ENCODE data around the gene IFFO2. TPM values are rescaled to one million over a fixed set of nuclear protein-coding genes. Genes with fewer than 3 reads are reported as not detected.

Gene IFFO2
- total and polyA plus RNA-seq, 2 of the 13 experiments (the other 11 are each of a cell fraction or from before 2014, with no cell fraction given), result 7.3 to 16.7 TPM

GRCh38 chr1:18919956-18920355, 36.5 kb downstream of the IFFO2 start:
- Histone ChIP-seq H3K79me2 (ENCODE audit: insufficient read depth, low read length) (peaks cover 10% of the 10 kb centered on the region), H3K9ac (ENCODE audit: insufficient read depth, low read depth, low read length) (no peak overlapping the region), H3K27ac (ENCODE audit: extremely low read length, insufficient read depth, low read length) (no peak overlapping the region), H3K9me3 (ENCODE audit: low read length) (no peaks in the 10 kb centered on the region), H3K4me2 (ENCODE audit: low read depth, low read length) (no peak overlapping the region), H3K4me3 (replicated peaks in 1 of 3; ENCODE audit: insufficient read depth in 1 of 3, low read depth in 2 of 3, low read length in 3 of 3) (no peak overlapping the region), H3K4me1 (ENCODE audit: insufficient read depth, low read length) (peaks cover 32% of the 10 kb centered on the region), H3K27me3 (ENCODE audit: control insufficient read depth in 1 of 2, insufficient read depth in 2 of 2, low read length in 2 of 2) (no peaks in the 10 kb centered on the region), H2AFZ (ENCODE audit: low read length) (no peak overlapping the region), H3K36me3 (replicated peaks in 1 of 2; ENCODE audit: control insufficient read depth in 1 of 2, insufficient read depth in 2 of 2, low read length in 2 of 2) (peaks cover 17 to 55% of the 10 kb centered on the region in 2 experiments; a peak in 4 of 5 replicates), H4K20me1 (ENCODE audit: insufficient read depth, low read length) (no peaks in the 10 kb centered on the region; the same call in 1 of the 2 replicates)
- intact Hi-C loops (cut with micrococcal nuclease; ENCODE audit: unreplicated experiment) (no loop called here), in situ Hi-C loops (cut with HindIII; ENCODE audit: extremely low pct_ligation_motif_present, low pct_unique_long_range_greater_than_20kb) (no loop called here)
- TF ChIP-seq DBP (CRISPR knock-in tag; IDR thresholded peaks at IDR 0.05; ENCODE audit: not compliant biosample characterization), result no peak
- no peak for TF ChIP-seq PHB2 (IDR thresholded peaks at IDR 0.05; ENCODE audit: partially characterized antibody)
- no peak for TF ChIP-seq BHLHE40 (IDR thresholded peaks at IDR 0.05; ENCODE audit: low read length)
- no peak for TF ChIP-seq JARID2 (CRISPR knock-in tag; IDR thresholded peaks at IDR 0.05; ENCODE audit: insufficient replicate concordance)
- no peak for TF ChIP-seq HOXA9 (CRISPR knock-in tag; IDR thresholded peaks at IDR 0.05; ENCODE audit: borderline replicate concordance)
- no peak for TF ChIP-seq MEIS2 (CRISPR knock-in tag; IDR thresholded peaks at IDR 0.05)
- TF ChIP-seq TEAD3 (CRISPR knock-in tag; optimal IDR thresholded peaks at IDR 0.05; ENCODE audit: borderline replicate concordance), result no peak
- no peak for TF ChIP-seq GABPA (IDR thresholded peaks at IDR 0.05; ENCODE audit: low read depth, low read length)
- no peak for TF ChIP-seq GABPA (CRISPR knock-in tag; IDR thresholded peaks at IDR 0.05; ENCODE audit: low read depth)
- TF ChIP-seq ZNF142 (CRISPR knock-in tag; IDR thresholded peaks at IDR 0.05), result no peak
- no peak for TF ChIP-seq ZNF614 (CRISPR knock-in tag; IDR thresholded peaks at IDR 0.05; ENCODE audit: borderline replicate concordance)
- no peak for TF ChIP-seq CC2D1A (CRISPR knock-in tag; IDR thresholded peaks at IDR 0.05)
- no peak for TF ChIP-seq YY1 (IDR thresholded peaks at IDR 0.05; ENCODE audit: insufficient read depth, insufficient replicate concordance, low read depth, low read length)
- no peak for TF ChIP-seq REXO4 (CRISPR knock-in tag; IDR thresholded peaks at IDR 0.05; ENCODE audit: borderline replicate concordance)
- TF ChIP-seq STAG1 (CRISPR knock-in tag; IDR thresholded peaks at IDR 0.05), result no peak
- no peak for TF ChIP-seq BRD4 (CRISPR knock-in tag; IDR thresholded peaks at IDR 0.05)
- TF ChIP-seq ZMYM3 (CRISPR knock-in tag; IDR thresholded peaks at IDR 0.05), result no peak
- no peak for TF ChIP-seq MATR3 (CRISPR knock-in tag; IDR thresholded peaks at IDR 0.05)
- ChIA-PET POLR2A (no interaction called here), CTCF (ENCODE audit: low intra/inter-chr PET ratio, low total read pairs) (no interaction called here)
- no peak for ATAC-seq
- WGBS (ENCODE audit: low lambda C conversion rate), result 93% methylated on average over 12 of the region's 12 CpGs
- no TSS peak for BruUV-seq (replicated peaks)
- FAIRE-seq, result no peak
- no peak for DNase-seq (ENCODE audit: low spot score)
